ENCODE results near the gene ACSM2B. TPM values are rescaled to one million over a fixed set of nuclear protein-coding genes. Genes with fewer than 3 reads are reported as not detected.
"Not testable (repeated sequence)": the region's sequence is repeated elsewhere in the genome, so short reads cannot be mapped to it uniquely, and the experiment has no call there.

ACSM2B gene
- total and polyA plus RNA-seq, 12 donors: 0.01 to 0.13 TPM; not detected in 10

GRCh38 chr16:20598832-20599469 is 22.8 kb upstream of the ACSM2B start:
- Histone ChIP-seq H3K4me3 (no peak overlapping the region), H3K36me3 (no peaks in the 10 kb centered on the region), H3K27ac (no peak overlapping the region), H3K4me1 (no peaks in the 10 kb centered on the region), H3K9me3 (no peaks in the 10 kb centered on the region), H3K27me3 (no peaks in the 10 kb centered on the region)
- intact Hi-C loops (cut with DNase I): no loop called here
- ATAC-seq: no peak
- TF ChIP-seq CTCF (IDR thresholded peaks at IDR 0.05): no peak
- DNase-seq: no peak
- whole genome bisulfite sequencing, 2 donors: 68 to 70% methylated on average over 5 of the region's 5 CpGs

- H3K36me3 ChIP-seq; H3K27ac ChIP-seq; intact Hi-C loops (cut with DNase I); H3K4me1 ChIP-seq; H3K27me3 ChIP-seq; H3K9me3 ChIP-seq; DNase-seq; H3K4me3 ChIP-seq; ATAC-seq: not testable (repeated sequence)
- WGBS, 2 donors: 75 to 81% methylated on average over 2 of the region's 2 CpGs
These were observed 19.5 kb upstream of the ACSM2B start for GRCh38 chr16:20595694-20596093.

GRCh38 chr16:20595068-20595467 is 18.9 kb upstream of the ACSM2B start:
- H3K27me3 ChIP-seq; H3K36me3 ChIP-seq; ATAC-seq; intact Hi-C loops (cut with DNase I); H3K27ac ChIP-seq; H3K4me3 ChIP-seq; DNase-seq; H3K4me1 ChIP-seq; H3K9me3 ChIP-seq: not testable (repeated sequence)
- WGBS, 2 donors: 86 to 89% methylated on average over 2 of the region's 2 CpGs

GRCh38 chr16:20592780-20593179 is 16.6 kb upstream of the ACSM2B start:
- intact Hi-C loops (cut with DNase I); ATAC-seq; H3K4me3 ChIP-seq; DNase-seq; H3K27me3 ChIP-seq; H3K4me1 ChIP-seq; H3K36me3 ChIP-seq; H3K9me3 ChIP-seq; H3K27ac ChIP-seq: not testable (repeated sequence)
- 66 to 75% methylated on average over 1 of the region's 1 CpG for WGBS, 2 donors

- DNase-seq, H3K4me3 ChIP-seq, H3K9me3 ChIP-seq, H3K4me1 ChIP-seq, H3K27me3 ChIP-seq, ATAC-seq, H3K36me3 ChIP-seq, H3K27ac ChIP-seq: not testable (repeated sequence)
- intact Hi-C loops (cut with DNase I): loop anchor here in 1 of 10 donors (10.0 kb wide), 1 partner anchor 155 kb away; no protein-coding TSS in a partner anchor
- WGBS, 2 donors: 87 to 90% methylated on average over 6 of the region's 6 CpGs
These were observed 13.3 kb upstream of the ACSM2B start for GRCh38 chr16:20589486-20589885.

- peak; percentile 51 to 91 (median 68) for ATAC-seq
- H3K27ac ChIP-seq, H3K4me3 ChIP-seq, H3K9me3 ChIP-seq, H3K4me1 ChIP-seq, H3K27me3 ChIP-seq, DNase-seq, H3K36me3 ChIP-seq: not testable (repeated sequence)
- intact Hi-C loops (cut with DNase I): loop anchor here in 1 of 10 donors (10.0 kb wide), 1 partner anchor 153 kb away; no protein-coding TSS in a partner anchor
- 12 to 19% methylated on average over 2 of the region's 2 CpGs for WGBS, 2 donors
These were observed 11.5 kb upstream of the ACSM2B start for GRCh38 chr16:20587645-20588074.

- not testable (repeated sequence) for H3K4me1 ChIP-seq, H3K27me3 ChIP-seq, H3K9me3 ChIP-seq, ATAC-seq, H3K27ac ChIP-seq, H3K36me3 ChIP-seq, H3K4me3 ChIP-seq, DNase-seq
- 95 to 98% methylated on average over 1 of the region's 1 CpG for WGBS, 2 donors
- intact Hi-C loops (cut with DNase I): loop anchor here in 1 of 10 donors (10.0 kb wide), 1 partner anchor 152 kb away; no protein-coding TSS in a partner anchor
These were observed 10.5 kb upstream of the ACSM2B start for GRCh38 chr16:20586716-20587115.

GRCh38 chr16:20586112-20586511 is 9.9 kb upstream of the ACSM2B start:
- ATAC-seq, H3K27ac ChIP-seq, H3K4me3 ChIP-seq, H3K9me3 ChIP-seq, H3K4me1 ChIP-seq, H3K27me3 ChIP-seq, H3K36me3 ChIP-seq, DNase-seq: not testable (repeated sequence)
- intact Hi-C loops (cut with DNase I): loop anchor here in 1 of 10 donors (10.0 kb wide), 1 partner anchor 151 kb away; no protein-coding TSS in a partner anchor
- 80 to 91% methylated on average over 5 to 6 of the region's 6 CpGs for WGBS, 2 donors

- not testable (repeated sequence) for H3K9me3 ChIP-seq, H3K36me3 ChIP-seq, ATAC-seq, H3K27ac ChIP-seq, H3K4me1 ChIP-seq, H3K4me3 ChIP-seq, H3K27me3 ChIP-seq, DNase-seq
- no CpG with 5 or more reads among the region's 3 CpGs for WGBS, 2 donors
- intact Hi-C loops (cut with DNase I): loop anchor here in 1 of 10 donors (10.0 kb wide), 1 partner anchor 146 kb away; no protein-coding TSS in a partner anchor
These were observed 4.5 kb upstream of the ACSM2B start for GRCh38 chr16:20580487-20581259.

- H3K27me3 ChIP-seq; DNase-seq; H3K4me1 ChIP-seq; H3K4me3 ChIP-seq; H3K27ac ChIP-seq; intact Hi-C loops (cut with DNase I); H3K9me3 ChIP-seq; H3K36me3 ChIP-seq; ATAC-seq: not testable (repeated sequence)
- WGBS, 2 donors: 86 to 96% methylated on average over 2 of the region's 3 CpGs
These were observed 1.9 kb upstream of the ACSM2B start for GRCh38 chr16:20578091-20578490.

Measured in heart right ventricle (tissue), 16 donors.